Aortic smooth muscle cell (primary cell): ENCODE measurements around the gene CETP. TPM values are rescaled to one million over a fixed set of nuclear protein-coding genes. Genes with fewer than 3 reads are reported as not detected.

ENCODE experiments used
- total RNA-seq: library from RNA; depleted of rRNA; stranded (reverse); fragments of >200 nt; gene quantifications from 2 replicates; pipeline ENCODE4 v1.2.3, GENCODE V29; 2014

CETP gene, protein sequence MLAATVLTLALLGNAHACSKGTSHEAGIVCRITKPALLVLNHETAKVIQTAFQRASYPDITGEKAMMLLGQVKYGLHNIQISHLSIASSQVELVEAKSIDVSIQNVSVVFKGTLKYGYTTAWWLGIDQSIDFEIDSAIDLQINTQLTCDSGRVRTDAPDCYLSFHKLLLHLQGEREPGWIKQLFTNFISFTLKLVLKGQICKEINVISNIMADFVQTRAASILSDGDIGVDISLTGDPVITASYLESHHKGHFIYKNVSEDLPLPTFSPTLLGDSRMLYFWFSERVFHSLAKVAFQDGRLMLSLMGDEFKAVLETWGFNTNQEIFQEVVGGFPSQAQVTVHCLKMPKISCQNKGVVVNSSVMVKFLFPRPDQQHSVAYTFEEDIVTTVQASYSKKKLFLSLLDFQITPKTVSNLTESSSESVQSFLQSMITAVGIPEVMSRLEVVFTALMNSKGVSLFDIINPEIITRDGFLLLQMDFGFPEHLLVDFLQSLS
- not detected in 2 replicates for total RNA-seq

GRCh38 chr16:56961851-56962281 is at the start of gene CETP:
Gene CETP (plus strand): TSS chr16:56961950. CDS start chr16:56961980, 30 bp downstream.

GRCh38 chr16:56931892-56932720 is 29.6 kb upstream of the CETP start, which contains the start of gene HERPUD1:
Gene HERPUD1 (plus strand): TSS chr16:56932142. CDS start chr16:56932245, 103 bp downstream.

DNA sequence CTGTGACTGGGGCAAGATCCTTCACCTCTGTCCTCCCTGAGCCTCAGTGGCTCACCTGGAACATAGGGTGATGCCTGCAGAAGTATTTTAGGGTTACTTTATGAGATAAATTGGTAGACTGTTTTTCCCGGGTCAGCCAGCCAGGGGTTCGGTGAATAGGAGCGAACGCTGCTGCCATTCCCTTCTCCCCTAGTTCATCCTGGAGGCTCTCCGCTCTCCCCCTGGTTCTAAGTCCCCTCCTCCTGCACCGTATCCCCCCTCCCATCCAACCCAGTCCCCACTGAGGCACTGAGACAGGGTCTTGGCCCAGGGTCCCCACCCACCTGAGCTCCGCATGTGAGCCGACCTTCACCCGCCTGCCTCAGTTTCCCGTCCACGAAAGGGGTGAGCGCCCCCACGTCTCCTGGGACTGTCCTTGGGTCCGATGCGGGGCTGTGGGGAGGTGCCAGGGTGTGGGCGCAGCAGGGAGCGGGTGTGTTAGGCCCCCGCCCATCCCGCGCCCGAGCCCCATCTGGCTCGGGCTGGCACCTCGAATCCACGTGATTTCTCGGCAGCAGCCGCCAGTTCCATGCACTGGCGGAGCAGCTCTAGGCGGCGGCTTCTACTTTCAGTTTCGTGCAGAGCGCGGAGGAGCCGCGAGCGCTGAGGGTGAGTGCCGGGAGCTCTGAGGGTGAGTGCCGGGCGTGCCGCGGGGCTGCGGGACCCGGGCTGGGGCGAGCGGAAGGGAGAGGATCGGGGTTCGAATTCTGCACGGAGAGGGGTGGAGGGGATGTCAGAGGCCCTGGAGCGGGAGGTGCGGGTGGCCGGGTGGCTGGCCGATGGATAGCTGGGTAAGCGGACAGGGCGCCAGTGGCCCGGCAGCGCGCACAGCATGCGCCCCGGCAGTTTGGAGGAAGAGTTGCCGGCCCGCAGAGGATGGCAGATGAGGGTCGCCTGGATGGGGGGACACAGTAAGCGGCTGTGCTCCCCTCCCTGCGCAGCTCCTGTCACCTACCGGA is 27.5 kb downstream of the CETP start, which contains the start of gene NLRC5:
NLRC5 (plus strand) TSS at position 610 of the 998 bp plus-strand sequence. CDS start 31,156 bp downstream, outside the sequence.

Other genes with a start within 250 kb of the CETP start
- 46.0 and 61.3 TPM in 2 replicates for gene NUP93, start 231.8 kb upstream of the CETP start, total RNA-seq
- gene SLC12A3, start 96.7 kb upstream of the CETP start, total RNA-seq: not detected in 2 replicates
- gene HERPUD1, start 29.8 kb upstream of the CETP start, total RNA-seq: 55.5 and 96.3 TPM in 2 replicates
- 18.9 and 19.9 TPM in 2 replicates for gene NLRC5, start 27.6 kb downstream of the CETP start, total RNA-seq
- 12.4 and 17.1 TPM in 2 replicates for gene CPNE2, start 130.6 kb downstream of the CETP start, total RNA-seq
- 66.2 and 75.2 TPM in 2 replicates for gene PSME3IP1, start 224.1 kb downstream of the CETP start, total RNA-seq
- 37.8 and 41.1 TPM in 2 replicates for gene RSPRY1, start 224.4 kb downstream of the CETP start, total RNA-seq